DOHH2 (cell line): ENCODE data around the gene PRDM11.

Experiments used
- H3F3A ChIP-seq: fragments of 200-600 bp; sonication (generic), shearing (Covaris generic); 2 replicates; pipeline ENCODE4 v1.6.0; 2016; ENCODE audit warnings: antibody characterized with exemption, mild to moderate bottlenecking; ENCODE audit not compliant: control insufficient read depth, insufficient read depth
- H3K27ac ChIP-seq: fragments of 200-600 bp; sonication (generic); 2 replicates; pipeline ENCODE4 v1.5.1; 2014; ENCODE audit warnings: low read depth, mild to moderate bottlenecking, low read length, moderate library complexity
- H3K27me3 ChIP-seq: fragments of 200-600 bp; sonication (generic); 2 replicates; pipeline ENCODE4 v1.6.1; 2014; ENCODE audit warnings: mild to moderate bottlenecking, low read length, mixed read lengths; ENCODE audit not compliant: control insufficient read depth
- H3K36me3 ChIP-seq: fragments of 200-600 bp; sonication (generic); 2 replicates; pipeline ENCODE4 v1.6.1; 2014; ENCODE audit warnings: mild to moderate bottlenecking, low read length, moderate library complexity, mixed read lengths; ENCODE audit not compliant: control insufficient read depth
- H3K4me1 ChIP-seq: fragments of 200-600 bp; sonication (generic); 2 replicates; pipeline ENCODE4 v1.6.1; 2014; ENCODE audit warnings: mild to moderate bottlenecking, low read length, mixed read lengths; ENCODE audit not compliant: control insufficient read depth
- H3K4me2 ChIP-seq: fragments of 200-600 bp; sonication (generic); 2 replicates; pipeline ENCODE4 v1.6.0; 2014; ENCODE audit warnings: mild to moderate bottlenecking, low read length, moderate library complexity
- H3K4me3 ChIP-seq: fragments of 200-600 bp; sonication (generic); 2 replicates; pipeline ENCODE4 v1.5.1; 2014; ENCODE audit warnings: mild to moderate bottlenecking, low read length, mixed read lengths
- H3K79me2 ChIP-seq: fragments of 200-600 bp; sonication (generic); 2 replicates; pipeline ENCODE4 v1.6.1; 2014; ENCODE audit warnings: mild to moderate bottlenecking, low read length, mixed read lengths; ENCODE audit not compliant: control insufficient read depth
- H3K9me2 ChIP-seq: fragments of 200-600 bp; sonication (generic); replicated peaks from 2 replicates; pipeline ENCODE4 v1.6.1; 2014; ENCODE audit warnings: mild to moderate bottlenecking, low read length, mixed read lengths; ENCODE audit not compliant: control insufficient read depth
- H3K9me3 ChIP-seq: fragments of 200-600 bp; sonication (generic); 2 replicates; pipeline ENCODE4 v1.6.1; 2014; ENCODE audit warnings: antibody characterized with exemption, low read length, mixed read lengths; ENCODE audit not compliant: control insufficient read depth, insufficient read depth
- H4K20me1 ChIP-seq: fragments of 200-600 bp; sonication (generic); 2 replicates; pipeline ENCODE4 v1.6.0; 2014; ENCODE audit warnings: low read depth, mild to moderate bottlenecking, antibody characterized with exemption, low read length, moderate library complexity; ENCODE audit not compliant: control insufficient read depth, insufficient read depth
- CTCF ChIP-seq: fragments of 200-600 bp; sonication (generic); IDR thresholded peaks from one replicate; pipeline ENCODE4 v1.5.1; 2014; ENCODE audit warnings: antibody characterized with exemption, mild to moderate bottlenecking, low read depth, low read length; ENCODE audit not compliant: poor library complexity, severe bottlenecking
- EZH2phosphoT487 ChIP-seq: fragments of 200-600 bp; sonication (generic); IDR thresholded peaks from 2 replicates; pipeline ENCODE4 v1.6.1; 2017; ENCODE audit warnings: borderline replicate concordance, mild to moderate bottlenecking, antibody characterized with exemption, low read length, moderate library complexity, mixed read lengths

PRDM11 gene

GRCh38 chr11:45225961-45226871, 79.8 kb downstream of the PRDM11 start:
- no peak overlapping the region for H3K27ac ChIP-seq
- H3K4me1 ChIP-seq = no peaks in the 10 kb centered on the region
- no peaks in the 10 kb centered on the region for H4K20me1 ChIP-seq
- H3K4me2 ChIP-seq = no peak overlapping the region
- no peaks in the 10 kb centered on the region for H3K36me3 ChIP-seq
- TF ChIP-seq EZH2phosphoT487 = no peak
- no peak for TF ChIP-seq CTCF
- H3K27me3 ChIP-seq = no peaks in the 10 kb centered on the region
- H3K4me3 ChIP-seq = no peak overlapping the region
- no peaks in the 10 kb centered on the region for H3F3A ChIP-seq
- no peaks in the 10 kb centered on the region for H3K9me2 ChIP-seq
- no peaks in the 10 kb centered on the region for H3K79me2 ChIP-seq
- no peaks in the 10 kb centered on the region for H3K9me3 ChIP-seq

- Histone ChIP-seq H3K4me1 (no peaks in the 10 kb centered on the region), H4K20me1 (no peaks in the 10 kb centered on the region), H3K4me2 (no peak overlapping the region), H3K27ac (no peak overlapping the region), H3K27me3 (no peaks in the 10 kb centered on the region), H3K9me2 (no peaks in the 10 kb centered on the region), H3K9me3 (no peaks in the 10 kb centered on the region), H3F3A (no peaks in the 10 kb centered on the region), H3K79me2 (no peaks in the 10 kb centered on the region), H3K4me3 (no peak overlapping the region), H3K36me3 (no peaks in the 10 kb centered on the region)
- TF ChIP-seq EZH2phosphoT487 (no peak), CTCF (no peak)
These were observed 80.5 kb downstream of the PRDM11 start for GRCh38 chr11:45226901-45227300.

GRCh38 chr11:45227836-45228235, 81.4 kb downstream of the PRDM11 start:
- Histone ChIP-seq H3K27ac (no peak overlapping the region), H3K9me2 (no peaks in the 10 kb centered on the region), H3K9me3 (no peaks in the 10 kb centered on the region), H3K4me2 (no peak overlapping the region), H3K4me3 (no peak overlapping the region), H4K20me1 (no peaks in the 10 kb centered on the region), H3F3A (no peaks in the 10 kb centered on the region), H3K27me3 (no peaks in the 10 kb centered on the region), H3K4me1 (no peaks in the 10 kb centered on the region), H3K36me3 (no peaks in the 10 kb centered on the region), H3K79me2 (no peaks in the 10 kb centered on the region)
- TF ChIP-seq CTCF = no peak
- TF ChIP-seq EZH2phosphoT487 = no peak
